ENCODE data around the gene ZNF286A. TPM values are rescaled to one million over a fixed set of nuclear protein-coding genes. Genes with fewer than 3 reads are reported as not detected.
"Not testable (repeated sequence)": the region's sequence is repeated elsewhere in the genome, so short reads cannot be mapped to it uniquely, and the experiment has no call there.

The ZNF286A gene
- total RNA-seq, 4 donors from 2014 or later = 7.5 to 19.9 (median 15.3) TPM

- no peaks in the 10 kb centered on the region for H3K36me3 ChIP-seq
- no peaks in the 10 kb centered on the region for H3K4me1 ChIP-seq
- TF ChIP-seq CTCF (IDR thresholded peaks at IDR 0.05) (no peak), POLR2A (IDR thresholded peaks at IDR 0.05) (no peak)
- no peaks in the 10 kb centered on the region for H3K9me3 ChIP-seq
- WGBS, 2 donors = 80% methylated on average over 1 of the region's 9 CpGs; no CpG with 5 or more reads in 1 of the 2 donors
- H3K27me3 ChIP-seq = peaks cover 0 to 4% (median 0%) of the 10 kb centered on the region in 4 donors
- intact Hi-C loops (cut with DNase I) = no loop called here
- H3K4me3 ChIP-seq = no peak overlapping the region
- H3K27ac ChIP-seq = no peak overlapping the region
- DNase-seq = no peak
These were observed 42.1 kb downstream of the ZNF286A start for GRCh38 chr17:15741624-15742023.

GRCh38 chr17:15742051-15742795 is 42.7 kb downstream of the ZNF286A start:
- TF ChIP-seq POLR2A (IDR thresholded peaks at IDR 0.05) (no peak), CTCF (IDR thresholded peaks at IDR 0.05) (no peak)
- no peak overlapping the region for H3K27ac ChIP-seq
- no peaks in the 10 kb centered on the region for H3K36me3 ChIP-seq
- intact Hi-C loops (cut with DNase I) = no loop called here
- H3K4me1 ChIP-seq = no peaks in the 10 kb centered on the region
- H3K27me3 ChIP-seq = peaks cover 0 to 8% (median 0%) of the 10 kb centered on the region in 4 donors
- WGBS, 2 donors = 40 to 70% methylated on average over 2 to 6 of the region's 15 CpGs
- H3K9me3 ChIP-seq = no peaks in the 10 kb centered on the region
- DNase-seq = no peak
- H3K4me3 ChIP-seq = no peak overlapping the region

- Histone ChIP-seq H3K36me3 (no peaks in the 10 kb centered on the region), H3K27ac (no peak overlapping the region), H3K4me3 (no peak overlapping the region), H3K4me1 (no peaks in the 10 kb centered on the region), H3K9me3 (no peaks in the 10 kb centered on the region), H3K27me3 (peaks cover 0 to 9% (median 0%) of the 10 kb centered on the region in 4 donors)
- TF ChIP-seq CTCF (IDR thresholded peaks at IDR 0.05) (no peak), POLR2A (IDR thresholded peaks at IDR 0.05) (no peak)
- intact Hi-C loops (cut with DNase I) = no loop called here
- 95% methylated on average over 7 of the region's 7 CpGs; no CpG with 5 or more reads in 1 of the 2 donors for WGBS, 2 donors
- DNase-seq = no peak
These were observed 43.4 kb downstream of the ZNF286A start for GRCh38 chr17:15742921-15743320.

GRCh38 chr17:15744074-15744676 is 44.6 kb downstream of the ZNF286A start:
- intact Hi-C loops (cut with DNase I) = no loop called here
- H3K27ac ChIP-seq = no peak overlapping the region
- TF ChIP-seq CTCF (IDR thresholded peaks at IDR 0.05) (no peak), POLR2A (IDR thresholded peaks at IDR 0.05) (no peak)
- H3K27me3 ChIP-seq = peaks cover 0 to 11% (median 0%) of the 10 kb centered on the region in 4 donors
- H3K36me3 ChIP-seq = no peaks in the 10 kb centered on the region
- H3K4me1 ChIP-seq = no peaks in the 10 kb centered on the region
- WGBS, 2 donors = 59 to 60% methylated on average over 3 of the region's 7 CpGs
- H3K4me3 ChIP-seq = no peak overlapping the region
- no peaks in the 10 kb centered on the region for H3K9me3 ChIP-seq
- DNase-seq = no peak

GRCh38 chr17:15744885-15745284 is 45.3 kb downstream of the ZNF286A start:
- intact Hi-C loops (cut with DNase I) = no loop called here
- TF ChIP-seq CTCF (IDR thresholded peaks at IDR 0.05) (no peak), POLR2A (IDR thresholded peaks at IDR 0.05) (no peak)
- H3K27ac ChIP-seq = no peak overlapping the region
- H3K4me1 ChIP-seq = no peaks in the 10 kb centered on the region
- 53% methylated on average over 2 of the region's 2 CpGs; no CpG with 5 or more reads in 1 of the 2 donors for WGBS, 2 donors
- no peaks in the 10 kb centered on the region for H3K9me3 ChIP-seq
- no peaks in the 10 kb centered on the region for H3K36me3 ChIP-seq
- H3K27me3 ChIP-seq = peaks cover 0 to 16% (median 0%) of the 10 kb centered on the region in 4 donors
- no peak for DNase-seq
- no peak overlapping the region for H3K4me3 ChIP-seq

GRCh38 chr17:15749403-15749802 is 49.9 kb downstream of the ZNF286A start:
- intact Hi-C loops (cut with DNase I); H3K9me3 ChIP-seq; H3K4me1 ChIP-seq; H3K4me3 ChIP-seq; H3K36me3 ChIP-seq; DNase-seq; H3K27ac ChIP-seq: not testable (repeated sequence)
- H3K27me3 ChIP-seq = peaks cover 0 to 12% (median 0%) of the 10 kb centered on the region in 4 donors
- no CpG with 5 or more reads among the region's 36 CpGs for WGBS, 2 donors

- H3K36me3 ChIP-seq; H3K4me1 ChIP-seq; DNase-seq; H3K27me3 ChIP-seq; H3K9me3 ChIP-seq; intact Hi-C loops (cut with DNase I); H3K4me3 ChIP-seq; H3K27ac ChIP-seq: not testable (repeated sequence)
- WGBS, 2 donors = 87% methylated on average over 3 of the region's 14 CpGs; no CpG with 5 or more reads in 1 of the 2 donors
These were observed 69.4 kb downstream of the ZNF286A start for GRCh38 chr17:15768865-15769533.
